ENCODE measurements around the gene EIF2S1. TPM values are rescaled to one million over a fixed set of nuclear protein-coding genes. Genes with fewer than 3 reads are reported as not detected.
A peak's percentile ranks its signal among the peaks of the same experiment; 100 is the strongest.
"Not testable (repeated sequence)": the region's sequence is repeated elsewhere in the genome, so short reads cannot be mapped to it uniquely, and the experiment has no call there.

The EIF2S1 gene
- total RNA-seq, 1 donor from 2014 or later: 88.3 TPM

- H3K4me3 Mint-ChIP-seq (ENCODE audit: unreplicated experiment): no peak within 1 kb of the TSS
- peaks cover 8% of the 10 kb centered on the region for H3K4me1 Mint-ChIP-seq (ENCODE audit: low read depth)
- TF ChIP-seq CTCF (IDR thresholded peaks at IDR 0.05): no peak
- no peak for DNase-seq (ENCODE audit: low spot score)
- H3K27me3 Mint-ChIP-seq (ENCODE audit: low read depth): no peaks in the 10 kb centered on the region
- no peaks in the 10 kb centered on the region for H3K9me3 Mint-ChIP-seq (ENCODE audit: low read depth)
- no peaks in the 10 kb centered on the region for H3K36me3 Mint-ChIP-seq (ENCODE audit: low read depth)
- no peak within 1 kb of the TSS for H3K27ac Mint-ChIP-seq (ENCODE audit: unreplicated experiment)
Measured at GRCh38 chr14:67411820-67412421, 51.8 kb downstream of the EIF2S1 start, which contains the start of gene PLEK2. PLEK2 (minus strand) TSS chr14:67412165; CDS start chr14:67412059, 106 bp downstream.

GRCh38 chr14:67413806-67414769, 54.0 kb downstream of the EIF2S1 start:
- Mint-ChIP-seq H3K27me3 (ENCODE audit: low read depth) (no peaks in the 10 kb centered on the region), H3K27ac (ENCODE audit: unreplicated experiment) (peak overlapping the region; percentile 12), H3K9me3 (ENCODE audit: low read depth) (no peaks in the 10 kb centered on the region), H3K36me3 (ENCODE audit: low read depth) (no peaks in the 10 kb centered on the region), H3K4me3 (ENCODE audit: unreplicated experiment) (no peak overlapping the region), H3K4me1 (ENCODE audit: low read depth) (peaks cover 8% of the 10 kb centered on the region)
- TF ChIP-seq CTCF (IDR thresholded peaks at IDR 0.05): no peak
- DNase-seq (ENCODE audit: low spot score): no peak

GRCh38 chr14:67415610-67416009, 55.5 kb downstream of the EIF2S1 start:
- not testable (repeated sequence) for H3K4me3 Mint-ChIP-seq (ENCODE audit: unreplicated experiment); H3K9me3 Mint-ChIP-seq (ENCODE audit: low read depth); H3K27ac Mint-ChIP-seq (ENCODE audit: unreplicated experiment); H3K4me1 Mint-ChIP-seq (ENCODE audit: low read depth); H3K27me3 Mint-ChIP-seq (ENCODE audit: low read depth); H3K36me3 Mint-ChIP-seq (ENCODE audit: low read depth); DNase-seq (ENCODE audit: low spot score)

- Mint-ChIP-seq H3K4me1 (ENCODE audit: low read depth) (peaks cover 8% of the 10 kb centered on the region), H3K9me3 (ENCODE audit: low read depth) (no peaks in the 10 kb centered on the region), H3K27me3 (ENCODE audit: low read depth) (no peaks in the 10 kb centered on the region), H3K27ac (ENCODE audit: unreplicated experiment) (no peak overlapping the region), H3K4me3 (ENCODE audit: unreplicated experiment) (no peak overlapping the region), H3K36me3 (ENCODE audit: low read depth) (no peaks in the 10 kb centered on the region)
- DNase-seq (ENCODE audit: low spot score): no peak
- TF ChIP-seq CTCF (IDR thresholded peaks at IDR 0.05): no peak
Measured at GRCh38 chr14:67416085-67416484, 56.0 kb downstream of the EIF2S1 start.

GRCh38 chr14:67416810-67417209, 56.7 kb downstream of the EIF2S1 start:
- Mint-ChIP-seq H3K36me3 (ENCODE audit: low read depth) (no peaks in the 10 kb centered on the region), H3K4me3 (ENCODE audit: unreplicated experiment) (no peak overlapping the region), H3K9me3 (ENCODE audit: low read depth) (no peaks in the 10 kb centered on the region), H3K27me3 (ENCODE audit: low read depth) (no peaks in the 10 kb centered on the region), H3K4me1 (ENCODE audit: low read depth) (peaks cover 8% of the 10 kb centered on the region), H3K27ac (ENCODE audit: unreplicated experiment) (no peak overlapping the region)
- DNase-seq (ENCODE audit: low spot score): no peak
- TF ChIP-seq CTCF (IDR thresholded peaks at IDR 0.05): no peak

Data from chondrocyte (in vitro differentiated cells).